SW 1271 (cell line): Measurements from ENCODE around the gene CREG2.

Source experiments
- DNase-seq, 2 experiments: peaks; one replicate each; lab custom pipeline; 2025; lab: John Stamatoyannopoulos, UW

CREG2 gene

GRCh38 chr2:101307950-101308431, 79.3 kb downstream of the CREG2 start:
- no peak for DNase-seq

GRCh38 chr2:101307503-101307902, 79.8 kb downstream of the CREG2 start:
- no peak for DNase-seq

DNA sequence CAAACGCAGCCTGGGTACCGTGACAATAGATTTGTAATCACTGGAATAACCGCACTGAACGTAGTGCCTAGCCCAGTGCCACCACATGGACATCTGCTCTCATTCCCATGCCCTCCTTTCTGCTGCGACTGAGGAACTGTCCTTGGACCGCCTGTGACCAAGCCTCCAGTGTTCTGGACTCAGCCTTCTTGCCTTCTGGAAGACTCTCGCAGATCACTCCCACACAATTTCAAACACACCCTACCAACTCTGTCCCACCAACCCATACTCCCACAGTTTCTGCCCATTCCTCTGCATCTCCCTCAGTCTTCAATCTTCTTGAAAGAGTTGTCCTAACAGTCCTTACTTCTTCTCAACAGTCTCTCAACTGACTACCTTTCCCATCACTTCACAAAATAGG, 80.9 kb downstream of the CREG2 start:
- DNase-seq, result no peak

DNA sequence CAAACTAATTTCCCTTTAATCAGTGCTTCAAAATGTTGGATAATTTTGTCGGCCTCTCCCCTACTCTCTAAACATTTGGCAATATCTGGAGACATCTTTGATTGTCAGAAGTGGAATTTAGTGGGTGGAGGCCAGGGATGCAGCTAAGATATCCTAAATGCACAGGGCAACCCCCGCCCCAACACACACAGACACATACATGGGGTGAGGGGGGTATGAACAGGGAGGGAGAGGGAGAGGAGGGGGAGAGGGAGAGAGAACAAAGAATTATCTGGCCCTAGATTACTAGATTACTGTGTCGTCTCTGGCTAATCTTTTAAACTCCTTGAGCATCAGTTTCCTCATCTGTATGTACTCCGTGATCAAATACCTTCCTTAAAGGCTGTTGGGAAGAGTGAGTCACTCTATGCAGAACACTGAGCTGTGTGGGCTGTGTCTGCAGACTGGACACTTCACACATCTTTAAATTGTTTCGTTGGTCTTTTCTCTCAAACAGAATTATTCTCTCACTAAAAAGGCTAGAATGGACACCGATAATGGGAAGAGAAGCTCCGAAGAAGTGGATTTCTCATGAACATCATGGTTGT, 81.7 kb downstream of the CREG2 start:
- no peak for DNase-seq

- DNase-seq, result no peak
Measured at GRCh38 chr2:101305035-101305434, 82.3 kb downstream of the CREG2 start.

GRCh38 chr2:101303688-101304087, 83.6 kb downstream of the CREG2 start:
- no peak for DNase-seq

- no peak for DNase-seq
Measured at GRCh38 chr2:101302016-101302415, 85.3 kb downstream of the CREG2 start.

GRCh38 chr2:101300836-101301235, 86.5 kb downstream of the CREG2 start:
- no peak for DNase-seq

DNA sequence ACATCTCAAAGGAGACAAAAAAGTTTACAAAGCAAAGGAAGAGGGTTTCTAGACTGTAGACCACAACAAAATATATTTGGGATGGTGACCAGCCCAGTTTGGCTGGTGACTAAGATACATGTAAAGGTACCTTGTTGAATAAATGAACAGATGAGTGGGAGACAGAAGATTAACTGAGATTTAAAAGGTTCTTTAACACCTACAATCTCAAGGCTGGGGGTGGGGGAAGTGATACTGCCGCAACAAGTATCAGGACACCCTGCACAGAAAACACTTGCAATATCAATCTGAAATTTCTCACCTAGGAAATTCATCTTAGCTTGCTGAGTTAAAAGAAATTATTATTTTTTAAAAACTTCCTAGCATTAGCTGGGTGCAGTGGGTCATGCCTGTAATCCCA, 87.1 kb downstream of the CREG2 start:
- DNase-seq, result no peak

GRCh38 chr2:101299604-101300003, 87.7 kb downstream of the CREG2 start:
- DNase-seq, result no peak

GRCh38 chr2:101297383-101297782, 89.9 kb downstream of the CREG2 start:
- DNase-seq, result no peak

GRCh38 chr2:101296371-101296770, 90.9 kb downstream of the CREG2 start:
- DNase-seq, result no peak

GRCh38 chr2:101295895-101296294, 91.4 kb downstream of the CREG2 start:
- DNase-seq, result no peak
